ENCODE measurements around the gene MAST4.

Gene MAST4

GRCh38 chr5:67198917-67199316, 602.7 kb downstream of the MAST4 start:
- no peak for DNase-seq (ENCODE audit: low read depth in 2 of 2, low spot score in 1 of 2)

- DNase-seq (ENCODE audit: low read depth in 2 of 2, low spot score in 1 of 2) = no peak
These were observed 603.7 kb downstream of the MAST4 start for GRCh38 chr5:67199859-67200258.

- no peak for DNase-seq (ENCODE audit: low read depth in 2 of 2, low spot score in 1 of 2)
These were observed 604.8 kb downstream of the MAST4 start for GRCh38 chr5:67200809-67201562.

- no peak for DNase-seq (ENCODE audit: low read depth in 2 of 2, low spot score in 1 of 2)
These were observed 605.8 kb downstream of the MAST4 start for GRCh38 chr5:67201897-67202549.

GRCh38 chr5:67202828-67203227, 606.6 kb downstream of the MAST4 start:
- DNase-seq (ENCODE audit: low read depth in 2 of 2, low spot score in 1 of 2) = no peak

GRCh38 chr5:67203701-67204074, 607.5 kb downstream of the MAST4 start:
- DNase-seq (ENCODE audit: low read depth in 2 of 2, low spot score in 1 of 2) = no peak

- no peak for DNase-seq (ENCODE audit: low read depth in 2 of 2, low spot score in 1 of 2)
These were observed 608.6 kb downstream of the MAST4 start for GRCh38 chr5:67204821-67205220.

GRCh38 chr5:67205981-67206380, 609.8 kb downstream of the MAST4 start:
- no peak for DNase-seq (ENCODE audit: low read depth in 2 of 2, low spot score in 1 of 2)

- DNase-seq (ENCODE audit: low read depth in 2 of 2, low spot score in 1 of 2) = no peak
These were observed 610.3 kb downstream of the MAST4 start for GRCh38 chr5:67206461-67206860.

- DNase-seq (ENCODE audit: low read depth in 2 of 2, low spot score in 1 of 2) = peak; percentile 21 to 69
These were observed 610.7 kb downstream of the MAST4 start for GRCh38 chr5:67206929-67207328.

- DNase-seq (ENCODE audit: low read depth in 2 of 2, low spot score in 1 of 2) = no peak
These were observed 612.2 kb downstream of the MAST4 start for GRCh38 chr5:67208403-67208802.

- peak; percentile 26 to 33 for DNase-seq (ENCODE audit: low read depth in 2 of 2, low spot score in 1 of 2)
These were observed 613.1 kb downstream of the MAST4 start for GRCh38 chr5:67209141-67209771.

- no peak for DNase-seq (ENCODE audit: low read depth in 2 of 2, low spot score in 1 of 2)
These were observed 615.7 kb downstream of the MAST4 start for GRCh38 chr5:67211926-67212325.

- DNase-seq (ENCODE audit: low read depth in 2 of 2, low spot score in 1 of 2) = no peak
These were observed 617.8 kb downstream of the MAST4 start for GRCh38 chr5:67214036-67214435.

GRCh38 chr5:67214707-67215447, 618.7 kb downstream of the MAST4 start:
- no peak for DNase-seq (ENCODE audit: low read depth in 2 of 2, low spot score in 1 of 2)

GRCh38 chr5:67215519-67216471, 619.6 kb downstream of the MAST4 start:
- peak; percentile 36 to 43 for DNase-seq (ENCODE audit: low read depth in 2 of 2, low spot score in 1 of 2)

- no peak for DNase-seq (ENCODE audit: low read depth in 2 of 2, low spot score in 1 of 2)
These were observed 620.4 kb downstream of the MAST4 start for GRCh38 chr5:67216564-67216963.
